ENCODE measurements around the gene SRCIN1. TPM values are rescaled to one million over a fixed set of nuclear protein-coding genes. Genes with fewer than 3 reads are reported as not detected.
"Not testable (repeated sequence)": the region's sequence is repeated elsewhere in the genome, so short reads cannot be mapped to it uniquely, and the experiment has no call there.

SRCIN1 gene
- polyA plus RNA-seq, 1 donor, result 1.2 TPM

GRCh38 chr17:38543403-38544174 lies 62.2 kb downstream of the SRCIN1 start:
- no peak for DNase-seq

GRCh38 chr17:38542286-38542685 lies 63.5 kb downstream of the SRCIN1 start:
- DNase-seq, result no peak

DNA sequence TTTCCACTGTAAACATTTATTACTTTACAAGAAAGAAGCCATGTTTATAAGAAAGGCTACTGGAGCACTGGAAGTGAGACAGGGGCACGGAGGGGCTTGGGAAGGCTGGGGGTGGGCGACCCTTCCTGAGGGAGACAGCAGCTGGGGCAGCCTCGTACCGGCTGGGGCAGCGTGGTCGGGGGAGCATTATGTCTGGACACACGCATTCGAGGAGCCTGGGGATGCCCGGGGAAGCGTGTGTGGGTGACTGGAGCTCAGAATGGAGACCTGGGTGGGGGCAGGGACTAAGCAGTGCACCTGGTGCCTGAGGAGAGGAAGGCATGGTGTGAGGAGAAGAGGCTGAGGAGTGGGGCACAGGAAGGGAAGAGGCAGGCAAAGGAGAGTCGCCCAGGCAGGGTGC lies 64.5 kb downstream of the SRCIN1 start:
- DNase-seq, result no peak

DNA sequence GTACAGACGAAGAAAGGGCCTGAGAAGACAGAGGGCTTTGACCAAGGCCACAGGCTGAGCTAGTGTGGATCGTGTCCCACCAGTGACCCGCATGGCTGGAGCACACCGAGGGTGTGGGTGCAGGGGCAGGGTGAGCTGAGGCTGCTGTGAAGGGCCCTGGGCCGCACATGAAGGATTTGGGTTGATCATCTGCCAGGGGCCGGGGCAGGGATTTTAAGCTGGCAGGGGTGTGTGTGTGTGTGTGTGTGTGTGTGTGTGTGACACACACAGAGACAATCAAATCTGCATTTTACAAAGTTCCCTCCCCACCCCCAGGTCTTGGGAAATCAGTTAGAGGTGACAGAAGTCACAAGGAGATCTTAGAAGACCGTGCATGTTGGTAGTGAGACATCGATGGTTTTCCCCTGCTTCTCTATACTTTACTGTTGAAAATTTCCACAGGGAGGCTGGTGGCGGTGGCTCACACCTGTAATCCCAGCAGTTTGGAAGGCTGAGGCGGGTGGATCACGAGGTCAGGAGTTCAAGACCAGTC lies 65.2 kb downstream of the SRCIN1 start:
- DNase-seq, result no peak

- DNase-seq, result no peak
Observed at GRCh38 chr17:38539386-38539785, 66.4 kb downstream of the SRCIN1 start.

DNA sequence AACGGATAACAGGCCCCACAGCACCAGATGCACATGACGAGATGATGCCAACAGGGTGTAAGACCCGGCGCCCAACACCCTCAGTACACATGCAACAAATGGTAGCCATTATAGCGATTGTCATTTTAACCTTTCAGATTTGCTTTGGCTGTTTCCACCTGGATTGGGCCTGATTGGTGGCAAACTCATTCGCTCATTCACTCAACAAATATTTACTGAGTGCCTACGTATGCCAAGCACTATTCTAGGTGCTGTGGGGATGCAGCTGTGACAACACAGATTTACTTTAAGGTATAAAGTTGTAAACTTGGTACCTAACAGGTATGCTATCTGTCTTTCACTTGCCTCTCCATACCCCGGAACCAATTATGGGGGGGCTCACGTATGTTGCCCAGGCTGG lies 66.8 kb downstream of the SRCIN1 start:
- DNase-seq, result no peak

DNA sequence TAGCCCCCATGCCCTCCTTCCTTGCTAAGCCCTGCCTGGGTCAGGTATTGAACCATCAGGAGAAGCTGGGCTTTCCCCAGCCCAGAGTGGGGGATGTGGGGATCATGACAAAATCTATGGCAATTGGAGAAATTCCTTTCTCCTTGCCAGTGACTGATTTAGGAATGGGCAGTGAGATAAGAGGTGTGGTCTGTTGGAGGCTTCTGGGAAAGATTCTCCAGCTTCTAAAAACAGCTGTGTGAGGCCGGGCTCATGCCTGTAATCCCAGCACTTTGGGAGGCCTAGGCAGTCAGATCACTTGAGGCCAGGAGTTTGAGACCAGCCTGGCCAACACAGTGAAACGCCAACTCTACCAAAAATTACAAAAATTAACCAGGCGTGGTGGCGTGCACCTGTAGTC lies 69.1 kb downstream of the SRCIN1 start:
- DNase-seq, result no peak

DNA sequence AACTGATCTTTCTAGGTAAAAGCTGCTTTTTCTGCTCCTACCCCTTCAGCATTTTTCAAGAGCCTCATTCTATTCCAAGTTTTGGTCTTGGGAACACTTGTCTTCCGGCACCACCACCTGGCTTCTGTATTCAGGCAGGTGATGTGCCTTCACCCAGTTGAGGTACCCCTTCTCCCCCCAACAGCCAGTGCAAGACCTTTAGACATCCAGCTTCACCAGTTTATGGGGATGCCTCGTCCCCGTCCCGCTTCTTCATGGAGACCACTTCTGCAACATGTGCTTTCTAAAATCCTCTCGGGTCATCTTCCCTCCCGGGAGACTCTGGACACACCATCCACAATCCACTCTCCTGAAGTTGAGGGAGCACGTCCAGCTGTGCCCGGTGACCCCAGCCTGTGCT lies 69.9 kb downstream of the SRCIN1 start:
- DNase-seq, result no peak

DNA sequence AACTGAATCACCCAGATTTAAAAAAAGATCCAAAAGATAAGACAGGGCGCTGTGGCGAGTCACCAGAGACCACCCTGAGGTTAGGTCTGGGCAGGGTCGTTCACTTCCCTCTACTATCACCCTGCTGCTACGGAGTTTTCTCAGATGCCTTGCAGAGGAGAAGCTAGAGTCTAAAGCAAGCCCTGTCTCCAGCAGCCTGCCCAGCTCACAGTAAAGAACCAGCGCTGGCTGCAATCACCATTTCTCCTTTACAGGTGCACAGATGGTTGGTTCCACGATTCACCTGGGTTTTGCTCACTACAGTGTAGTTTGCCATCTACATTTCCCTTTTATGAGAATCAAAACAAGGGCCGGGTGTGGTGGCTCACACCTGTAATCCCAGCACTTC lies 71.3 kb downstream of the SRCIN1 start:
- DNase-seq, result no peak

DNA sequence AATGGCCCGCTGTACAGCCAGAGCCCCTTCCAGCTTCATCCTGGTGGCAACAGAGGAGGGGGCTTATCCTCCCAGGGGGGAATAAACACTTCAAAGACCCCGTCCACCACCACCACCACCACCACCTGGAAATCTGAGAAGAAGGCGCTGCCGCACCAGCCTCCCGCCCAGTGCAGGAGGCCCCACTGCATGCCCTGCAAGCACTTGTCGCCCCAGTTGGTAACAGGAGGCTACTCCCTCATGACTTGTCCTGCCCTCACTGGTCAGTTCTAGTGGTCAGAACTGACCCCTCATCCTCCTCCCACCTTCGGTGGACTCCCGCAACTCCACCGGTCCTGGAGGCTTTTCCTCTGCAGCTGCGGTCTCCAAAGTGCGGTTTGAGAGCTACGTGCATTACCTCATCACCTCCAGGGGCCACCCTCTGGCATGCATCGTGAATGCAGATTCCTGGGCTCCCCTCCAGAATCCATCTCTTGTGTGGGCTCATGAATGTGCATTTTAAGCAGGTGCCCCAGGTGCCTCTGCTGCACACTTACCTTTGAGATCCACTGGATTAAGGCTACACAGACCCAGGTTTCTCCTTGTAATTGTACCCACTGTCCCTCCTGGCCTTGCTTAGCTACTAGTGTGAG lies 71.8 kb downstream of the SRCIN1 start:
- no peak for DNase-seq

- no peak for DNase-seq
Observed at GRCh38 chr17:38533241-38533640, 72.5 kb downstream of the SRCIN1 start.

DNA sequence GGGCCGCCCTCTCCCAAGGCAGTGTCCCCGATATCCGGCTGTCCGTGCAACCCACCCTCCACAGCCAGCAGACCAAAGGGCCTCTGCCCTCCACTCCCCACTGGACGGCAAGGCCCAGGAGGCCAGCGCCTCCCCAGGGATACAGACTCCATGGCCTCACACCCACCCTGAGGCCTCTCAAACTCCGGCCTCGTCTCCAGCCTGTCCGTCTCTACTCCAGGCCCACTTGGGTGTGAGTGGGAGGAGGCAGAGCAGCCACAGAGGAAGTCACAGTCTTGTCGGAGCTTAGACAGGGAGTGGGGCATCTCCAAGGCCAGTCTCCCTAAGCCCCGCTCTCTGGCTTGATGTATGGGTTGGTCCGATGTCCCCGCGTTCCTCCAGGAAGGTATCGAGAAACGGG lies 73.3 kb downstream of the SRCIN1 start:
- no peak for DNase-seq

DNA sequence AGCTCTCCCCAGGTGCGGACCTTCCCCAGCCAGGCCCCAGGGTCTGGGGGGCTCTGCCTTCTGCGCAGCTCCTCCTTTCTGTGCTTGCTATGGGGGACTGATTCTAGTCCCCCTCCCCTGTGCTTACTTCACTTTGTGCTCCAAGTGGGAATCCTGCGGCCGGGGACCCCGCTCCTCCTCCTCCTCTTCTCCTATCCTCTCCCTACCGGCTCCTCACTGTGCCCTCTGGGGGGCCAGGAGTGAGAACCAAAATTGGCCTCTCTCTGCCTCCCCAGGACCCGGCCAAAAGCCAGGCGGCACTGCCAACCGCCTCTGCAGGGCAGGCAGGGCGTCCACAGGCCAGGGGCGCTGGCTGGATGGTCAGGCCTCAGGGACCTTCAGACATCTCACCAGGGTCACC lies 74.0 kb downstream of the SRCIN1 start:
- DNase-seq, result not testable (repeated sequence)

DNA sequence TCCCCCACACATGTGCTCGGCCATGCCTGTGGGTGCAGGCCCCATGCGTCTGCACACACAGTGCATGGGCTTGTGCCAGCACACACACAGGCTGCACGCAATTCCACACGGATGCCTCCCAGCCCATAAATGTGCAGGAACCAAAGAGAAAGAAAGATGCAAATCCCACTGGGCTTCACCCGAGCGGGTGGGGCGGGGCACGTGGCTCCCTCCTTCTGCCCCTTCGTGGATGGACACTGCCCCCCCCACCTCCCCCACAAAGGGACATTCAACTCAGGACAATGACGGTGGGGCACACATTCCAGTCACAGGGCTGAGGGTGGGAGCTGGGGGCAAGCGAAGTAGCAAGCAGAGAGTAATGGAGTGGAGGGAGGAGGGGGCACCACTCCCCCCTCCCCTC lies 74.9 kb downstream of the SRCIN1 start:
- not testable (repeated sequence) for DNase-seq

GRCh38 chr17:38528141-38528540 lies 77.6 kb downstream of the SRCIN1 start:
- DNase-seq, result not testable (repeated sequence)

DNA sequence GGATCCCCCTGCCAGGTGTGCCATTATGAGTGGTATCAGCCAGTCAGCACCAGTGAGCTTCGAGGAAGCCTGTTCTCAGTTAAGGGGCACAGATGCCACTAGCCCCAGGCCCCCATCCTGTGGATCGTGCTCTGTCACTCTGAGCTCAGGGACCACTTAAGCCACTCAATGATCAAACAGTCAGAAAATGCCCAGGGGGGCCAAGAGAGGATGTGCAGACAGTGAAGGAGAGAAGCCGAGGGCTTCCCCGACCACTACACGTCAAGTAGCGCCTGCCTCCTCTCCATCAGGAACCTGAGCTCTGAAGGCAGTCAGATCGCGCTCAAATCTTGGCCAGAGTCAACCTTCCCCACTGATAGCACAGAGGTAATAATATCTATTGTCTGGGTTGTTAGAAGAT lies 79.2 kb downstream of the SRCIN1 start:
- not testable (repeated sequence) for DNase-seq

DNA sequence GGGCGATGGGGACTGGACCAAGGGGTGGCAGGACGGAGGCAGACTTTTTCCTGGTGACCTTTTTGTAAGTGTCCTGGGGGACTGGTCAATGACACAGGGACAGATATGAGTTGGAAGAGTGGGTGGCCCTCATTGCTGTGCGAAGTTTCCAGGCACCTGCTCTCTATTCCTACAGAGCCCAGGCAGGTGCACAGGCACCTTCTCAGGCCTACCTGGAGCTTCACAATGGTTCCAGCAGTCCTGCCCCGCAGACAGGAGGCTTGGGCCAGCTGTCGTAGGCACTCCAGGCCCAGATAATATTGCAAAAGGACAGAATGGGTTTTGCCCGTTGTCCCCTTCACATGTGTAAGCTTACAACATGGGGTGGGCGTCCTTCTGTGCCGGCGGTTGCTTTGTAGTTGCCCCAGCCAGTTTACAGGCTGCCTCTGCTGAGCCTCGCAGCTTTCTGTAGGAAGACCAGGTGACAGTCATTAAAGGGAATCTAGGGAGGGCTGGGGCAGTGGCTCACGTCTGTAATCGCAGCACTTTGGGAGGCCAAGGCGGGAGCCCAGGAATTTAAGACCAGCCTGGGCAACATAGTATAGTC lies 93.2 kb downstream of the SRCIN1 start:
- no peak for DNase-seq

DNA sequence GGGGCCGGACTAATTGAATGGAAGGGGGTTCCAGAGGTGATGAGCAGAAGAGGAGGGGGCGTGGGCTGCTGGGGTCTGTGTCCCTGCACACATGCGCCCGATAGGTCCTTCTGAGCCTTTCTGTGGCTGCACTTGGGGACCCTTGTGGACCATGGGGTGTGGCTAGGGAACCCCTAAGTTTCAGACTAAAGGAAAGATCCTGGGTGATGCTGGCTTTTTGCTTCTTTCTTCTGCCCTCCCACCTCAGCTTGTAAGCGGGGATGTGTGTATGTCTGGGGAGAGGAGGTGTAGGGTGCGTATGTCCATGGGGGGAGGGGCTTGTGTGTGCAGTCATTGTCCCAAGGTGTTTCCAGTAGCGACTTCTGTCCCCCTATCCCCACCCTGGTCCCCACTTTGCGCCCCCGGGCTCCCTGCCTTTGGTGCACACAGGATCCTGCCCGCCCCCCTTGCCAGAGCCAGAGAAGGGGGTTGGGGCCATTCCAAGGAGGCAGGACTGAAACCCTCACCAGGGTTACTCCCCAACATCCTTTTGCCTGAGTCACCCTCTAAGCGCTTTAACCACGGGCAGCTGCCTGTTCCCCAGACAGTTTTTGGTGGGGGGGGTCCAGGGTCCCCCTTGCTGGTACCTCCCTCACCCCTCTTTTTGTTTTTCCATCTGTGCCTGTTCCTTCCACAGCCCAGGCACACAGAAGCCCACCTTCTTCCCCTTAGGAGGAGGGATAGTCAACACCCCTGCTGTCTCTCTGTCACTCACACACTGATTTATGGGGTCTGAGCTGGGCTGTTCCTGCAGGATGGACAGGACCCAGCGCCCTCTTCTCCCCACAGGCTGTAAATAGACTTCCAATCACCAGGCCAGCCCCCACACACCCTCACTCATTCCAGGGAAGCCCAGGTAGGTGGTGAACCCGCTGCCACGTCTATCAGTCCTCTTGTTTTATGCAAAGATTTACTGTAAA lies 94.3 kb downstream of the SRCIN1 start:
- DNase-seq, result no peak

DNA sequence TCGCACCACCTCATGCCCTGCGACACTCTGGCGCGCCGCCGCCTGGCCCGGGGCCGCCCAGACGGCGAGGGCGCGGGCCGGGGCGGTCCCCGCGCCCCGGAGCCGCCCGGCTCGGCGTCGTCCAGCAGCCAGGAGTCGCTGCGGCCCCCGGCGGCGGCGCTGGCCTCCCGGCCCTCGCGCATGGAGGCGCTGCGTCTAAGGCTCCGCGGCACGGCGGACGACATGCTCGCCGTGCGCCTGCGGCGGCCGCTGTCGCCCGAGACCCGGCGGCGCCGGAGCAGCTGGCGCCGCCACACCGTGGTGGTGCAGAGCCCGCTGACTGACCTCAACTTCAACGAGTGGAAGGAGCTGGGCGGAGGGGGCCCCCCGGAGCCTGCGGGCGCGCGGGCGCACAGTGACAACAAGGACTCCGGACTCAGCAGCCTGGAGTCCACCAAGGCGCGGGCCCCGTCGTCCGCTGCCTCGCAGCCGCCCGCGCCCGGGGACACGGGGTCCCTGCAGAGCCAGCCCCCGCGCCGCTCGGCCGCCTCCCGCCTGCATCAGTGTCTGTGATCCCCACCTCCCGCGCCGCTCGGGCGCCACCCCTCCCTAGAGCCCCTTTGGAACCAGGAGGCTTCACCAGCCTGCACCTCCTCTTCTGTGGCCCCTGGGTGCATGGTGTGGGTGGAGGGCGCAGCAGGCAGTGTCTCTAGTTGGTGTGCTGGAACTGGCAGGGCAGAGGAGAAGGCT lies 95.2 kb downstream of the SRCIN1 start:
- DNase-seq, result peak; percentile 64

DNA sequence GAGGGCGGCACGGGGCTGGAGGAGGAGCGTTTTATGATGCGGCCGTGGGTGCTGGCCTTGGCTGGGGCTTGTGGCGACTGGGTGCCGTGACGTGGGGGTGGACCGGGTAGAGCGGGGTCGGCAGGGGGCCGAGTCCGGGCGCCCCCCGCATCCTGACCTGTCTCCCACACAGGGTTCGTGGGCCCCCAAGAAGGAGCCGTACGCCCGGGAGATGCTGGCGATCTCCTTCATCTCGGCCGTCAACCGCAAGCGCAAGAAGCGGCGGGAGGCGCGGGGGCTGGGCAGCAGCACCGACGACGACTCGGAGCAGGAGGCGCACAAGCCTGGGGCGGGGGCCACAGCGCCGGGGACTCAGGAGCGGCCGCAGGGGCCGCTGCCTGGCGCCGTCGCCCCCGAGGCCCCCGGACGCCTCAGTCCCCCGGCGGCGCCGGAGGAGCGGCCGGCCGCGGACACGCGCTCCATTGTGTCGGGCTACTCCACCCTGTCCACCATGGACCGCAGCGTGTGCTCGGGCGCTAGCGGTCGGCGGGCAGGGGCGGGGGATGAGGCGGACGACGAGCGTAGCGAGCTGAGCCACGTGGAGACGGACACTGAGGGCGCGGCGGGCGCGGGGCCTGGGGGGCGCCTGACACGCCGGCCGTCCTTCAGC lies 95.9 kb downstream of the SRCIN1 start:
- peak; percentile 40 for DNase-seq

All from hindlimb muscle (tissue), 1 donor.